Measurements from ENCODE around the gene ZFP36. TPM values are rescaled to one million over a fixed set of nuclear protein-coding genes. Genes with fewer than 3 reads are reported as not detected.

The ZFP36 gene
- total RNA-seq, 1 donor from 2014 or later: 21.6 TPM

DNA sequence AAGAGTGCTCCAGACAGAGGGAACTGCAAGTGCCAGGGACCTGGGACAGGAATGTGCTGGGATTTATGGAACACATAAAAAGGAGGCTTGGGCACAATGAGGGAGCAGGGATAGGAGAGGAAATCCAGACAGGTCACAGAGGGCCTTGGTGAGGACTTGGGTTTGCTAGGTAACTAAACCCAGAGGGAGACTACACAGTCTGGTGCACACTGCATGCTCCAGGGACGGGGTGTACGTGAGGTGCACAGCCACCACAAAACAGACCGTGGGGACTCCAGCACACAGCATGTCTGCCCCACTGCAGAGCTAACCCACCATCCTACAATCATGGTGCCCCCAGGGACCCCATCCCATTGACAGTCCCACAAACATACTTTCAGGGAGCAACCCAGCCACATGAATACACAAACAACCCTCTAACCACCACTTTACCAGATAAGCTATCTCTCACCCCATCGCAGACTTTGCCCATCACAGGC is 5.5 kb upstream of the ZFP36 start:
- H3K27ac ChIP-seq (ENCODE audit: low read depth, low read length): peak overlapping the region; percentile 97
- no peaks in the 10 kb centered on the region for H3K27me3 ChIP-seq (ENCODE audit: insufficient read depth, low read length)
- Mint-ChIP-seq H3K4me3 (ENCODE audit: unreplicated experiment) (peak overlapping the region; percentile 15), H3K27ac (ENCODE audit: unreplicated experiment) (peak overlapping the region; percentile 95), H3K9me3 (ENCODE audit: unreplicated experiment) (no peaks in the 10 kb centered on the region), H3K27me3 (ENCODE audit: low read depth, unreplicated experiment) (no peaks in the 10 kb centered on the region), H3K36me3 (ENCODE audit: low read depth, unreplicated experiment) (peaks cover 2% of the 10 kb centered on the region), H3K4me1 (ENCODE audit: low read depth, unreplicated experiment) (peaks cover 24% of the 10 kb centered on the region)
- H3K4me1 ChIP-seq (ENCODE audit: insufficient read depth, low read length): peaks cover 47% of the 10 kb centered on the region
- H3K79me2 ChIP-seq (ENCODE audit: insufficient read depth, low read length): no peaks in the 10 kb centered on the region
- TF ChIP-seq EZH2 (IDR thresholded peaks at IDR 0.05; ENCODE audit: insufficient read depth, low read length): no peak
- TF ChIP-seq, protein P1, sequence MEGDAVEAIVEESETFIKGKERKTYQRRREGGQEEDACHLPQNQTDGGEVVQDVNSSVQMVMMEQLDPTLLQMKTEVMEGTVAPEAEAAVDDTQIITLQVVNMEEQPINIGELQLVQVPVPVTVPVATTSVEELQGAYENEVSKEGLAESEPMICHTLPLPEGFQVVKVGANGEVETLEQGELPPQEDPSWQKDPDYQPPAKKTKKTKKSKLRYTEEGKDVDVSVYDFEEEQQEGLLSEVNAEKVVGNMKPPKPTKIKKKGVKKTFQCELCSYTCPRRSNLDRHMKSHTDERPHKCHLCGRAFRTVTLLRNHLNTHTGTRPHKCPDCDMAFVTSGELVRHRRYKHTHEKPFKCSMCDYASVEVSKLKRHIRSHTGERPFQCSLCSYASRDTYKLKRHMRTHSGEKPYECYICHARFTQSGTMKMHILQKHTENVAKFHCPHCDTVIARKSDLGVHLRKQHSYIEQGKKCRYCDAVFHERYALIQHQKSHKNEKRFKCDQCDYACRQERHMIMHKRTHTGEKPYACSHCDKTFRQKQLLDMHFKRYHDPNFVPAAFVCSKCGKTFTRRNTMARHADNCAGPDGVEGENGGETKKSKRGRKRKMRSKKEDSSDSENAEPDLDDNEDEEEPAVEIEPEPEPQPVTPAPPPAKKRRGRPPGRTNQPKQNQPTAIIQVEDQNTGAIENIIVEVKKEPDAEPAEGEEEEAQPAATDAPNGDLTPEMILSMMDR (IDR thresholded peaks at IDR 0.05; ENCODE audit: insufficient read depth, low read depth, low read length): no peak
- no peak for FAIRE-seq
- H4K20me1 ChIP-seq (ENCODE audit: insufficient read depth, low read length): no peaks in the 10 kb centered on the region
- H3K4me3 ChIP-seq (ENCODE audit: insufficient read depth, low read depth, low read length): no peak overlapping the region
- H2AFZ ChIP-seq (ENCODE audit: low read depth, low read length): no peak overlapping the region
- H3K9me3 ChIP-seq (ENCODE audit: insufficient read depth, low read depth, low read length): no peaks in the 10 kb centered on the region
- peak overlapping the region; percentile 94 for H3K4me2 ChIP-seq (ENCODE audit: low read length)
- no peaks in the 10 kb centered on the region for H3K36me3 ChIP-seq (ENCODE audit: insufficient read depth, low read length)
- H3K9ac ChIP-seq (ENCODE audit: low read length): peak overlapping the region; percentile 96
- DNase-seq (ENCODE audit: low read depth): no peak

DNA sequence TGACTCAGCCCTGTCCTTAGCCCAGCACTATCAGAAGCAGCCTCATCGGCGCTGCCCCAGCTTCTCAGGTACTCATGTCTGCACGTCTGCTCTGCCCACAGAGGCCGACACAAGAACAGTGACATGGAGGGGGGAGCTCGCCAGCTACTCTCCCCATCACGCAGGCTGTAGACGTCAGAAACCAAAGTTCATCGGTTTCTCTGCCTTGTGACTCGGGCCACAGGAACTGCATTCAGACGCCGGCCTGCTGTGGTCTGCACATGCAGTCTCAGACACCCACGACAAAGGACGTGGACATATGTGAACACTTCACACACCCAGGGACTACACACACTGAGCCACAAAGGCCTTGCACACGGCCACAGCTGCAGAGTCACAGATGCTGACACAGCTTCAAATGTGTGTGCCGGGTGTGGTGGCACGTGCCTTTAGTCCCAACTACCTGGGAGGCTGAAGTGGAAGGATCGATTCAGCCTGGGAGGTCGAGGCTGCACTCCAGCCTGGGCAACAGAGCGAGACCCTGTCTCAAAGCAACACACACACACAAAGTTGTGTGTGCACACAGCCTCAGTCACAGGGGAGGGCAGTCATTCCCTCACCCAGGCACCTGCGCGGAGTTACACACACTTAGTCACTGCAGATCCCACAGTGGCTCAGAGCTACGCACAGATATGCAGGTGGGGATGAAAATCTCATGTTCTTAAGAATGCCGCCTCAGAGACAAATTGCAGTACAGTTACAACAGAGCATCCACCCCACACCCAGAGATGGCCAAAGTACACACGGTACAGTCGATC is 4.9 kb upstream of the ZFP36 start:
- FAIRE-seq (no peak), DNase-seq (ENCODE audit: low read depth) (peak; percentile 85)
- Histone ChIP-seq H3K4me2 (ENCODE audit: low read length) (peak overlapping the region; percentile 94), H2AFZ (ENCODE audit: low read depth, low read length) (peak overlapping the region; percentile 11), H3K79me2 (ENCODE audit: insufficient read depth, low read length) (peaks cover under 1% of the 10 kb centered on the region), H3K27ac (ENCODE audit: low read depth, low read length) (peak overlapping the region; percentile 97), H3K4me1 (ENCODE audit: insufficient read depth, low read length) (peaks cover 49% of the 10 kb centered on the region), H4K20me1 (ENCODE audit: insufficient read depth, low read length) (no peaks in the 10 kb centered on the region), H3K9ac (ENCODE audit: low read length) (peak overlapping the region; percentile 96), H3K4me3 (ENCODE audit: insufficient read depth, low read depth, low read length) (peak overlapping the region; percentile 48), H3K36me3 (ENCODE audit: insufficient read depth, low read length) (no peaks in the 10 kb centered on the region), H3K27me3 (ENCODE audit: insufficient read depth, low read length) (no peaks in the 10 kb centered on the region), H3K9me3 (ENCODE audit: insufficient read depth, low read depth, low read length) (no peaks in the 10 kb centered on the region)
- H3K27me3 Mint-ChIP-seq (ENCODE audit: low read depth, unreplicated experiment): no peaks in the 10 kb centered on the region
- H3K4me3 Mint-ChIP-seq (ENCODE audit: unreplicated experiment): peak overlapping the region; percentile 75
- peaks cover 26% of the 10 kb centered on the region for H3K4me1 Mint-ChIP-seq (ENCODE audit: low read depth, unreplicated experiment)
- peak overlapping the region; percentile 95 for H3K27ac Mint-ChIP-seq (ENCODE audit: unreplicated experiment)
- no peaks in the 10 kb centered on the region for H3K9me3 Mint-ChIP-seq (ENCODE audit: unreplicated experiment)
- TF ChIP-seq EZH2 (IDR thresholded peaks at IDR 0.05; ENCODE audit: insufficient read depth, low read length): no peak
- TF ChIP-seq, protein P1 (IDR thresholded peaks at IDR 0.05; ENCODE audit: insufficient read depth, low read depth, low read length): no peak
- peaks cover 2% of the 10 kb centered on the region for H3K36me3 Mint-ChIP-seq (ENCODE audit: low read depth, unreplicated experiment)
